Measurements from ENCODE around the gene NR2F2.
A peak's percentile ranks its signal among the peaks of the same experiment; 100 is the strongest.

GRCh38 chr15:96344706-96345559 lies 14.4 kb downstream of the NR2F2 start:
- no peak for TF ChIP-seq CREB1 (CRISPR knock-in tag; IDR thresholded peaks at IDR 0.05; ENCODE audit: low read depth)
- TF ChIP-seq, protein P1, sequence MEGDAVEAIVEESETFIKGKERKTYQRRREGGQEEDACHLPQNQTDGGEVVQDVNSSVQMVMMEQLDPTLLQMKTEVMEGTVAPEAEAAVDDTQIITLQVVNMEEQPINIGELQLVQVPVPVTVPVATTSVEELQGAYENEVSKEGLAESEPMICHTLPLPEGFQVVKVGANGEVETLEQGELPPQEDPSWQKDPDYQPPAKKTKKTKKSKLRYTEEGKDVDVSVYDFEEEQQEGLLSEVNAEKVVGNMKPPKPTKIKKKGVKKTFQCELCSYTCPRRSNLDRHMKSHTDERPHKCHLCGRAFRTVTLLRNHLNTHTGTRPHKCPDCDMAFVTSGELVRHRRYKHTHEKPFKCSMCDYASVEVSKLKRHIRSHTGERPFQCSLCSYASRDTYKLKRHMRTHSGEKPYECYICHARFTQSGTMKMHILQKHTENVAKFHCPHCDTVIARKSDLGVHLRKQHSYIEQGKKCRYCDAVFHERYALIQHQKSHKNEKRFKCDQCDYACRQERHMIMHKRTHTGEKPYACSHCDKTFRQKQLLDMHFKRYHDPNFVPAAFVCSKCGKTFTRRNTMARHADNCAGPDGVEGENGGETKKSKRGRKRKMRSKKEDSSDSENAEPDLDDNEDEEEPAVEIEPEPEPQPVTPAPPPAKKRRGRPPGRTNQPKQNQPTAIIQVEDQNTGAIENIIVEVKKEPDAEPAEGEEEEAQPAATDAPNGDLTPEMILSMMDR (conservative IDR thresholded peaks at IDR 0.05; ENCODE audit: low read depth in 2 of 2): 0 out of 4 replicates have a peak, but pooled peaks of 1 of the 2 experiments have one; percentile 2
- TF ChIP-seq, protein P2, sequence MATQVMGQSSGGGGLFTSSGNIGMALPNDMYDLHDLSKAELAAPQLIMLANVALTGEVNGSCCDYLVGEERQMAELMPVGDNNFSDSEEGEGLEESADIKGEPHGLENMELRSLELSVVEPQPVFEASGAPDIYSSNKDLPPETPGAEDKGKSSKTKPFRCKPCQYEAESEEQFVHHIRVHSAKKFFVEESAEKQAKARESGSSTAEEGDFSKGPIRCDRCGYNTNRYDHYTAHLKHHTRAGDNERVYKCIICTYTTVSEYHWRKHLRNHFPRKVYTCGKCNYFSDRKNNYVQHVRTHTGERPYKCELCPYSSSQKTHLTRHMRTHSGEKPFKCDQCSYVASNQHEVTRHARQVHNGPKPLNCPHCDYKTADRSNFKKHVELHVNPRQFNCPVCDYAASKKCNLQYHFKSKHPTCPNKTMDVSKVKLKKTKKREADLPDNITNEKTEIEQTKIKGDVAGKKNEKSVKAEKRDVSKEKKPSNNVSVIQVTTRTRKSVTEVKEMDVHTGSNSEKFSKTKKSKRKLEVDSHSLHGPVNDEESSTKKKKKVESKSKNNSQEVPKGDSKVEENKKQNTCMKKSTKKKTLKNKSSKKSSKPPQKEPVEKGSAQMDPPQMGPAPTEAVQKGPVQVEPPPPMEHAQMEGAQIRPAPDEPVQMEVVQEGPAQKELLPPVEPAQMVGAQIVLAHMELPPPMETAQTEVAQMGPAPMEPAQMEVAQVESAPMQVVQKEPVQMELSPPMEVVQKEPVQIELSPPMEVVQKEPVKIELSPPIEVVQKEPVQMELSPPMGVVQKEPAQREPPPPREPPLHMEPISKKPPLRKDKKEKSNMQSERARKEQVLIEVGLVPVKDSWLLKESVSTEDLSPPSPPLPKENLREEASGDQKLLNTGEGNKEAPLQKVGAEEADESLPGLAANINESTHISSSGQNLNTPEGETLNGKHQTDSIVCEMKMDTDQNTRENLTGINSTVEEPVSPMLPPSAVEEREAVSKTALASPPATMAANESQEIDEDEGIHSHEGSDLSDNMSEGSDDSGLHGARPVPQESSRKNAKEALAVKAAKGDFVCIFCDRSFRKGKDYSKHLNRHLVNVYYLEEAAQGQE (IDR thresholded peaks at IDR 0.05; ENCODE audit: unreplicated experiment): no peak
- no peak for TF ChIP-seq JUNB (IDR thresholded peaks at IDR 0.05; ENCODE audit: unreplicated experiment)
- TF ChIP-seq EZH2 (IDR thresholded peaks at IDR 0.05; ENCODE audit: low read depth, unreplicated experiment): no peak
- TF ChIP-seq POLR2AphosphoS5 (IDR thresholded peaks at IDR 0.05; ENCODE audit: low read depth): no peak
- TF ChIP-seq ETS1 (IDR thresholded peaks at IDR 0.05): no peak
- TF ChIP-seq STAT1 (IDR thresholded peaks at IDR 0.05; ENCODE audit: unreplicated experiment): no peak
